ENCODE measurements around the gene ENTPD6.
"Not testable (repeated sequence)": the region's sequence is repeated elsewhere in the genome, so short reads cannot be mapped to it uniquely, and the experiment has no call there.

ENTPD6 gene

GRCh38 chr20:25195014-25195961 is at the start of gene ENTPD6:
Gene ENTPD6 (plus strand): TSS chr20:25195712. CDS start chr20:25206537, 10,825 bp downstream.
- DNase-seq (ENCODE audit: low spot score in 2 of 2), result peak; percentile 93 to 97
- H3K4me3 Mint-ChIP-seq, result peak within 1 kb of the TSS; percentile 92
- ATAC-seq (ENCODE audit: low read depth), result peak; percentile 81
- H3K9me3 Mint-ChIP-seq, result no peaks in the 10 kb centered on the region
- H3K4me1 Mint-ChIP-seq, result peaks cover 28% of the 10 kb centered on the region
- H3K36me3 Mint-ChIP-seq, result no peaks in the 10 kb centered on the region
- H3K27me3 Mint-ChIP-seq, result no peaks in the 10 kb centered on the region
- H3K27ac Mint-ChIP-seq, result peak within 1 kb of the TSS; percentile 68

GRCh38 chr20:25146976-25147375 is 48.5 kb upstream of the ENTPD6 start:
- Mint-ChIP-seq H3K27me3 (peaks cover 15% of the 10 kb centered on the region), H3K4me3 (no peak overlapping the region)

GRCh38 chr20:25147716-25148115 is 47.8 kb upstream of the ENTPD6 start:
- Mint-ChIP-seq H3K4me3 (no peak overlapping the region), H3K27ac (no peak overlapping the region), H3K36me3 (no peaks in the 10 kb centered on the region), H3K27me3 (peaks cover 18% of the 10 kb centered on the region), H3K9me3 (no peaks in the 10 kb centered on the region), H3K4me1 (peaks cover 5% of the 10 kb centered on the region)
- no peak for ATAC-seq (ENCODE audit: low read depth)
- DNase-seq (ENCODE audit: low spot score in 2 of 2), result no peak

More at GRCh38 chr20:25146976-25147375, 48.5 kb upstream of the ENTPD6 start:
- DNase-seq (ENCODE audit: low spot score in 2 of 2) (no peak), ATAC-seq (ENCODE audit: low read depth) (no peak)
- H3K27ac Mint-ChIP-seq, result no peak overlapping the region
- H3K36me3 Mint-ChIP-seq, result no peaks in the 10 kb centered on the region
- H3K9me3 Mint-ChIP-seq, result no peaks in the 10 kb centered on the region
- peaks cover 5% of the 10 kb centered on the region for H3K4me1 Mint-ChIP-seq

- peaks cover 5% of the 10 kb centered on the region for H3K4me1 Mint-ChIP-seq
- H3K27me3 Mint-ChIP-seq, result peaks cover 18% of the 10 kb centered on the region
- H3K27ac Mint-ChIP-seq, result no peak overlapping the region
- peak; percentile 62 for ATAC-seq (ENCODE audit: low read depth)
- no peak for DNase-seq (ENCODE audit: low spot score in 2 of 2)
- H3K4me3 Mint-ChIP-seq, result peak overlapping the region; percentile 87
- H3K36me3 Mint-ChIP-seq, result no peaks in the 10 kb centered on the region
- no peaks in the 10 kb centered on the region for H3K9me3 Mint-ChIP-seq
These were observed 47.1 kb upstream of the ENTPD6 start for GRCh38 chr20:25148181-25148981.

- no peak overlapping the region for H3K27ac Mint-ChIP-seq
- peak overlapping the region; percentile 87 for H3K4me3 Mint-ChIP-seq
- no peaks in the 10 kb centered on the region for H3K9me3 Mint-ChIP-seq
- H3K36me3 Mint-ChIP-seq, result no peaks in the 10 kb centered on the region
- H3K4me1 Mint-ChIP-seq, result peaks cover 5% of the 10 kb centered on the region
- H3K27me3 Mint-ChIP-seq, result peaks cover 18% of the 10 kb centered on the region
- no peak for DNase-seq (ENCODE audit: low spot score in 2 of 2)
- no peak for ATAC-seq (ENCODE audit: low read depth)
These were observed 46.3 kb upstream of the ENTPD6 start for GRCh38 chr20:25148982-25149846.

GRCh38 chr20:25150016-25150415 is 45.5 kb upstream of the ENTPD6 start:
- Mint-ChIP-seq H3K9me3 (no peaks in the 10 kb centered on the region), H3K4me1 (peaks cover 5% of the 10 kb centered on the region), H3K27ac (no peak overlapping the region), H3K36me3 (no peaks in the 10 kb centered on the region), H3K27me3 (peaks cover 16% of the 10 kb centered on the region), H3K4me3 (no peak overlapping the region)
- no peak for ATAC-seq (ENCODE audit: low read depth)
- DNase-seq (ENCODE audit: low spot score in 2 of 2), result no peak

GRCh38 chr20:25158043-25158442 is 37.5 kb upstream of the ENTPD6 start:
- H3K4me1 Mint-ChIP-seq, result peaks cover 5% of the 10 kb centered on the region
- H3K27me3 Mint-ChIP-seq, result no peaks in the 10 kb centered on the region
- no peaks in the 10 kb centered on the region for H3K36me3 Mint-ChIP-seq
- no peak overlapping the region for H3K27ac Mint-ChIP-seq
- no peak overlapping the region for H3K4me3 Mint-ChIP-seq
- ATAC-seq (ENCODE audit: low read depth) (no peak), DNase-seq (ENCODE audit: low spot score in 2 of 2) (no peak)
- H3K9me3 Mint-ChIP-seq, result no peaks in the 10 kb centered on the region

- H3K27ac Mint-ChIP-seq, result peak overlapping the region; percentile 35
- H3K4me3 Mint-ChIP-seq, result no peak overlapping the region
- no peak for ATAC-seq (ENCODE audit: low read depth)
These were observed 35.0 kb upstream of the ENTPD6 start for GRCh38 chr20:25160467-25160866.

GRCh38 chr20:25160897-25161296 is 34.6 kb upstream of the ENTPD6 start:
- Mint-ChIP-seq H3K36me3 (no peaks in the 10 kb centered on the region), H3K27me3 (no peaks in the 10 kb centered on the region), H3K4me3 (no peak overlapping the region), H3K27ac (peak overlapping the region; percentile 35), H3K4me1 (peaks cover 5% of the 10 kb centered on the region), H3K9me3 (peaks cover 1% of the 10 kb centered on the region)
- ATAC-seq (ENCODE audit: low read depth), result no peak
- DNase-seq (ENCODE audit: low spot score in 2 of 2), result no peak

More at GRCh38 chr20:25160467-25160866, 35.0 kb upstream of the ENTPD6 start:
- no peaks in the 10 kb centered on the region for H3K27me3 Mint-ChIP-seq
- H3K9me3 Mint-ChIP-seq, result peaks cover 1% of the 10 kb centered on the region
- H3K36me3 Mint-ChIP-seq, result no peaks in the 10 kb centered on the region
- H3K4me1 Mint-ChIP-seq, result peaks cover 5% of the 10 kb centered on the region
- no peak for DNase-seq (ENCODE audit: low spot score in 2 of 2)

GRCh38 chr20:25165128-25165527 is 30.4 kb upstream of the ENTPD6 start:
- Mint-ChIP-seq H3K27me3 (peaks cover 13% of the 10 kb centered on the region), H3K9me3 (peaks cover 5% of the 10 kb centered on the region)

GRCh38 chr20:25166105-25166782 is 29.3 kb upstream of the ENTPD6 start:
- not testable (repeated sequence) for DNase-seq (ENCODE audit: low spot score in 2 of 2); H3K4me3 Mint-ChIP-seq; ATAC-seq (ENCODE audit: low read depth); H3K36me3 Mint-ChIP-seq; H3K27ac Mint-ChIP-seq; H3K9me3 Mint-ChIP-seq; H3K4me1 Mint-ChIP-seq
- H3K27me3 Mint-ChIP-seq, result peaks cover 13% of the 10 kb centered on the region

More at GRCh38 chr20:25165128-25165527, 30.4 kb upstream of the ENTPD6 start:
- H3K4me1 Mint-ChIP-seq, result peaks cover 5% of the 10 kb centered on the region
- DNase-seq (ENCODE audit: low spot score in 2 of 2) (no peak), ATAC-seq (ENCODE audit: low read depth) (no peak)
- no peak overlapping the region for H3K4me3 Mint-ChIP-seq
- H3K36me3 Mint-ChIP-seq, result peaks cover 3% of the 10 kb centered on the region
- H3K27ac Mint-ChIP-seq, result no peak overlapping the region

- Mint-ChIP-seq H3K9me3 (peaks cover 8% of the 10 kb centered on the region), H3K4me1 (no peaks in the 10 kb centered on the region), H3K4me3 (no peak overlapping the region), H3K27ac (no peak overlapping the region), H3K36me3 (no peaks in the 10 kb centered on the region), H3K27me3 (peaks cover 6% of the 10 kb centered on the region)
- ATAC-seq (ENCODE audit: low read depth) (no peak), DNase-seq (ENCODE audit: low spot score in 2 of 2) (no peak)
These were observed 22.2 kb upstream of the ENTPD6 start for GRCh38 chr20:25173321-25173720.

- no peak overlapping the region for H3K27ac Mint-ChIP-seq
- H3K27me3 Mint-ChIP-seq, result peaks cover 3% of the 10 kb centered on the region
- DNase-seq (ENCODE audit: low spot score in 2 of 2) (no peak), ATAC-seq (ENCODE audit: low read depth) (no peak)
- H3K4me1 Mint-ChIP-seq, result no peaks in the 10 kb centered on the region
- H3K36me3 Mint-ChIP-seq, result no peaks in the 10 kb centered on the region
- H3K9me3 Mint-ChIP-seq, result peaks cover 6% of the 10 kb centered on the region
- no peak overlapping the region for H3K4me3 Mint-ChIP-seq
These were observed 21.6 kb upstream of the ENTPD6 start for GRCh38 chr20:25173886-25174308.
